H1 (cell line): ENCODE data around the gene ABCC4. TPM values are rescaled to one million over a fixed set of nuclear protein-coding genes. Genes with fewer than 3 reads are reported as not detected.

Source experiments
- CTCF ChIA-PET: fragments of 300-600 bp; sonication (Branson Sonifier 250); formaldehyde crosslinking; loops from one replicate; lab custom pipeline; 2021; ENCODE audit not compliant: partially characterized antibody; lab: Charles Lee
- POLR2A ChIA-PET: fragments of 300-600 bp; sonication (Branson Sonifier 250); formaldehyde crosslinking; loops from one replicate; lab custom pipeline; 2021; ENCODE audit warnings: inconsistent platforms; ENCODE audit not compliant: partially characterized antibody; lab: Charles Lee
- DNase-seq, 2 experiments: peaks; one replicate each; pipeline versions ENCODE4 v3.0.0 to v3.0.0-alpha.2; 2010 to 2022; ENCODE audit warnings: low spot score in 2 of 2, low read depth in 1 of 2, mixed read lengths in 1 of 2
- FAIRE-seq: peaks from 2 replicates; lab custom pipeline; 2011; peaks lifted over from hg19 to GRCh38; lab: Jason Lieb, UNC
- H2AFZ ChIP-seq: 2 replicates; pipeline ENCODE4 v1.8.1; 2012; ENCODE audit warnings: low read length, inconsistent platforms
- H2AK5ac ChIP-seq: 2 replicates; pipeline ENCODE4 v1.6.1; 2013; ENCODE audit warnings: low read depth, low read length
- H2BK120ac ChIP-seq: replicated peaks from 2 replicates; pipeline ENCODE3; 2013; ENCODE audit warnings: low read depth, low read length, inconsistent platforms
- H2BK12ac ChIP-seq: 2 replicates; pipeline ENCODE4 v1.6.1; 2013; ENCODE audit warnings: low read depth, low read length
- H2BK15ac ChIP-seq: 2 replicates; pipeline ENCODE4 v1.6.1; 2013; ENCODE audit warnings: low read length
- H2BK20ac ChIP-seq: 2 replicates; pipeline ENCODE4 v1.6.1; 2013; ENCODE audit warnings: low read length
- H2BK5ac ChIP-seq: 2 replicates; pipeline ENCODE4 v1.6.1; 2013; ENCODE audit warnings: low read depth, low read length
- H3K14ac ChIP-seq: 2 replicates; pipeline ENCODE4 v1.6.1; 2013; ENCODE audit warnings: inconsistent platforms; ENCODE audit not compliant: insufficient read length
- H3K18ac ChIP-seq: 2 replicates; pipeline ENCODE4 v1.6.1; 2013; ENCODE audit warnings: low read length; ENCODE audit errors: extremely low read depth
- H3K23ac ChIP-seq: 2 replicates; pipeline ENCODE4 v1.6.1; 2013; ENCODE audit warnings: inconsistent platforms; ENCODE audit not compliant: insufficient read length
- H3K23me2 ChIP-seq: 2 replicates; pipeline ENCODE4 v1.6.1; 2013; ENCODE audit warnings: low read depth, low read length
- H3K27ac ChIP-seq: 2 replicates; pipeline ENCODE4 v1.6.1; 2011; ENCODE audit warnings: low read depth, low read length, inconsistent platforms
- H3K27me3 ChIP-seq, 4 experiments: replicated peaks in 1 of 4; 1 replicate in 1 of 4; 2 replicates in 3 of 4; pipeline versions ENCODE4 v1.6.1 to v1.8.1; 2011 to 2013; ENCODE audit warnings: low read length in 3 of 4, mild to moderate bottlenecking in 3 of 4, inconsistent platforms in 2 of 4, mixed read lengths in 2 of 4, moderate library complexity in 1 of 4; ENCODE audit not compliant: control insufficient read depth in 3 of 4, insufficient read depth in 3 of 4; ENCODE audit errors: extremely low read depth in 1 of 4
- H3K36me3 ChIP-seq, 4 experiments: 2 replicates each; pipeline versions ENCODE4 v1.6.1 to v1.8.1; 2011 to 2013; ENCODE audit warnings: mild to moderate bottlenecking in 4 of 4, low read length in 3 of 4, moderate library complexity in 2 of 4, control low read depth in 1 of 4, inconsistent platforms in 1 of 4; ENCODE audit not compliant: insufficient read depth in 4 of 4, control insufficient read depth in 2 of 4
- H3K4ac ChIP-seq: replicated peaks from 2 replicates; pipeline ENCODE3; 2013; ENCODE audit warnings: low read length, low read depth, mixed read lengths, inconsistent platforms; ENCODE audit not compliant: insufficient read length
- H3K4me1 ChIP-seq, 4 experiments: replicated peaks in 1 of 4; 1 replicate in 1 of 4; 2 replicates in 3 of 4; pipeline versions ENCODE4 v1.6.1 to v1.8.1; 2011 to 2013; ENCODE audit warnings: low read length in 3 of 4, inconsistent platforms in 2 of 4, mixed read lengths in 1 of 4; ENCODE audit not compliant: insufficient read depth in 4 of 4, control insufficient read depth in 3 of 4
- H3K4me2 ChIP-seq, 2 experiments: 2 replicates each; pipeline versions ENCODE4 v1.6.1 to v1.8.1; 2011 to 2013; ENCODE audit warnings: low read depth in 2 of 2, low read length in 2 of 2, control low read depth in 1 of 2, inconsistent platforms in 1 of 2, mild to moderate bottlenecking in 1 of 2; ENCODE audit not compliant: insufficient read depth in 1 of 2
- H3K4me3 ChIP-seq, 4 experiments: fragments of 200-600, 300-600 bp in 1 of 4; sonication (generic), shearing (Covaris generic), sonication (Bioruptor Twin) in 1 of 4; 2 replicates each; pipeline versions ENCODE4 v1.5.1 to v1.8.1; 2011 to 2016; ENCODE audit warnings: low read length in 4 of 4, low read depth in 3 of 4, control low read depth in 2 of 4, inconsistent platforms in 2 of 4, mild to moderate bottlenecking in 2 of 4, mixed read lengths in 1 of 4, moderate library complexity in 1 of 4; ENCODE audit not compliant: insufficient read depth in 2 of 4; ENCODE audit errors: extremely low read depth in 1 of 4
- H3K56ac ChIP-seq: replicated peaks from 2 replicates; pipeline ENCODE3; 2013; ENCODE audit warnings: low read depth, mild to moderate bottlenecking, mixed read lengths, low read length, inconsistent platforms; ENCODE audit not compliant: insufficient read length
- H3K79me1 ChIP-seq: 2 replicates; pipeline ENCODE4 v1.6.1; 2013; ENCODE audit warnings: low read depth, low read length, control low read depth
- H3K79me2 ChIP-seq, 2 experiments: 2 replicates each; pipeline versions ENCODE4 v1.6.1 to v1.8.1; 2012 to 2013; ENCODE audit warnings: low read length in 2 of 2, mild to moderate bottlenecking in 2 of 2, inconsistent platforms in 1 of 2; ENCODE audit not compliant: insufficient read depth in 2 of 2, control insufficient read depth in 1 of 2
- H3K9ac ChIP-seq, 4 experiments: replicated peaks in 1 of 4; 1 replicate in 1 of 4; 2 replicates in 3 of 4; pipeline versions ENCODE4 v1.6.1 to v1.8.1; 2011 to 2013; ENCODE audit warnings: low read depth in 3 of 4, low read length in 3 of 4, control low read depth in 2 of 4, mild to moderate bottlenecking in 2 of 4, moderate library complexity in 2 of 4, inconsistent platforms in 1 of 4; ENCODE audit errors: extremely low read depth in 1 of 4
- H3K9me3 ChIP-seq, 2 experiments: 2 replicates each; pipeline versions ENCODE4 v1.6.1 to v1.8.1; 2012 to 2013; ENCODE audit warnings: mild to moderate bottlenecking in 2 of 2, moderate library complexity in 2 of 2, control low read depth in 1 of 2, inconsistent platforms in 1 of 2, low read depth in 1 of 2, low read length in 1 of 2, mixed read lengths in 1 of 2; ENCODE audit not compliant: insufficient read depth in 2 of 2
- H4K20me1 ChIP-seq, 2 experiments: replicated peaks in 1 of 2; 2 replicates each; pipeline versions ENCODE3 to v1.8.1; 2011 to 2013; ENCODE audit warnings: inconsistent platforms in 2 of 2, low read length in 2 of 2, mild to moderate bottlenecking in 1 of 2; ENCODE audit not compliant: insufficient read depth in 2 of 2, control insufficient read depth in 1 of 2
- H4K5ac ChIP-seq: 2 replicates; pipeline ENCODE4 v1.6.1; 2013; ENCODE audit warnings: low read length, low read depth, mixed read lengths, inconsistent platforms; ENCODE audit not compliant: insufficient read length
- H4K8ac ChIP-seq: 2 replicates; pipeline ENCODE4 v1.8.0; 2013; ENCODE audit warnings: mild to moderate bottlenecking, moderate library complexity, low read length, inconsistent platforms; ENCODE audit not compliant: insufficient read depth; ENCODE audit errors: extremely low read depth
- H4K91ac ChIP-seq: replicated peaks from 2 replicates; pipeline ENCODE3; 2013; ENCODE audit warnings: low read length, mixed read lengths, inconsistent platforms; ENCODE audit not compliant: insufficient read length
- SIN3A ChIP-seq, 2 experiments: IDR thresholded peaks in 1 of 2; conservative IDR thresholded peaks in 1 of 2; 2 replicates each; pipeline ENCODE4 v1.6.1; 2011 to 2012; ENCODE audit warnings: low read length in 2 of 2, improper control_type of control experiment in 1 of 2, low read depth in 1 of 2, mild to moderate bottlenecking in 1 of 2
- ZNF274 ChIP-seq: IDR thresholded peaks from 2 replicates; pipeline ENCODE4 v1.7.0; 2012; ENCODE audit warnings: low read length, borderline replicate concordance; ENCODE audit errors: extremely low read depth
- WGBS, 2 experiments: shearing (Covaris generic) in 1 of 2; methylation state at CpG; one replicate each; pipeline versions ENCODE4 v1.1.6 to v1.1.7; 2013 to 2015; ENCODE audit warnings: low lambda C conversion rate in 2 of 2, mixed read lengths in 2 of 2, inconsistent platforms in 1 of 2, low coverage in 1 of 2, missing lambda C conversion rate in 1 of 2; ENCODE audit not compliant: insufficient replicate concordance in 2 of 2, insufficient coverage in 1 of 2, insufficient read length in 1 of 2; ENCODE audit errors: extremely low coverage in 1 of 2, missing lambda C conversion rate in 1 of 2; 5-methylcytosine and 5-hydroxymethylcytosine counted together
- polyA plus RNA-seq, 7 experiments: library from polyadenylated mRNA; depleted of rRNA in 3 of 7; stranded (reverse) in 5 of 7; unstranded in 2 of 7; fragments of >200 nt in 5 of 7; fragments of 200-250 nt in 2 of 7; gene quantifications; 1 replicate in 5 of 7; 2 replicates in 1 of 7; 4 replicates in 1 of 7; pipeline versions ENCODE4 v1.2.1 to v1.2.3, GENCODE V29; 2011 to 2013; ENCODE audit warnings: missing spikeins in 2 of 7, mixed read lengths in 2 of 7
- total RNA-seq: library from RNA; stranded (reverse); fragmentation: NEBNext Ultra II Directional; extraction: Animal tissue kit (Norgen Biotek cat#: 25700); gene quantifications from 2 replicates; pipeline ENCODE4 v1.2.1, GENCODE V29; 2021

ABCC4 gene
- total and polyA plus RNA-seq, 2 of the 8 experiments (the other 6 are each of a cell fraction or from before 2014, with no cell fraction given), result 4.0 to 14.1 TPM

DNA sequence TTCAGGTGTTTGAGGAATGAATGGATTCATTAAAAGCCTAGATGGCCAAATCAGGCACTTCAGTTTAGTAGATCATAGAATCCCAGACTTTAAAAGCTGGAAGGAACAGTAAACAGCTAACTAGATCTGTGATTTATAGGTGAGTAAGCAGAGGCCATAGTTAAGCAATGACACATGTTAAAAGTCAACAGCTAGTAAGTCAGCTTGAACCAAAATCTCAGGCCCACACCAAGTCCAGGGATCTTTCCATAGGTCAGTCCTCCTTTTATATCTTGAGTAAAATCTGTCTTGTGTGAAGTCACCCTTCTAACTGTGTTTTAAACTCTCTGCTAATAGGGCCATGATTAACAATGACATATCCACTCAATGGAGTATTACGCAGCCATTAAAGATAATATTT is 313.4 kb downstream of the ABCC4 start:
- no peak overlapping the region for H3K18ac ChIP-seq
- H3K79me1 ChIP-seq, result no peaks in the 10 kb centered on the region
- DNase-seq, result no peak
- no peak overlapping the region for H3K4me2 ChIP-seq
- no peak overlapping the region for H3K4me3 ChIP-seq
- no peak overlapping the region for H3K4ac ChIP-seq
- ChIA-PET CTCF (interaction anchor here (0.6 to 2.4 kb wide), 17 partner anchors 9 to 416 kb away, joined by 3 to 12 read pairs (median 4); no protein-coding TSS in a partner anchor), POLR2A (no interaction called here)
- H2BK20ac ChIP-seq, result no peak overlapping the region
- no peak overlapping the region for H4K8ac ChIP-seq
- TF ChIP-seq ZNF274 (no peak), SIN3A (conservative IDR thresholded peaks at IDR 0.05 in 1 of 2, IDR thresholded peaks at IDR 0.05 in 1 of 2; ENCODE audit: low read depth in 1 of 2, low read length in 2 of 2) (no peak)
- TF ChIP-seq, all 59 proteins: peak for 0
- no peak overlapping the region for H2BK12ac ChIP-seq
- H3K9me3 ChIP-seq, result no peaks in the 10 kb centered on the region
- no peaks in the 10 kb centered on the region for H3K36me3 ChIP-seq
- no peak overlapping the region for H3K23ac ChIP-seq
- H4K5ac ChIP-seq, result no peak overlapping the region
- no peak overlapping the region for H2BK5ac ChIP-seq
- no peak overlapping the region for H2AK5ac ChIP-seq
- H3K14ac ChIP-seq, result no peak overlapping the region
- H3K27me3 ChIP-seq, result no peaks in the 10 kb centered on the region
- no peak overlapping the region for H4K91ac ChIP-seq
- no peaks in the 10 kb centered on the region for H4K20me1 ChIP-seq
- H3K27ac ChIP-seq, result no peak overlapping the region
- peaks cover 1 to 8% (median 4%) of the 10 kb centered on the region in 4 experiments; a peak in 2 of 7 replicates for H3K4me1 ChIP-seq
- no peaks in the 10 kb centered on the region for H3K23me2 ChIP-seq
- no peak overlapping the region for H3K9ac ChIP-seq
- no peak for FAIRE-seq
- H2AFZ ChIP-seq, result no peak overlapping the region
- H2BK15ac ChIP-seq, result no peak overlapping the region
- no peak overlapping the region for H2BK120ac ChIP-seq
- no peaks in the 10 kb centered on the region for H3K79me2 ChIP-seq
- WGBS, 2 experiments, result 100% methylated on average over 1 of the region's 1 CpG; no CpG with 5 or more reads in 1 of the 2 experiments
- no peak overlapping the region for H3K56ac ChIP-seq
